Measurements from ENCODE around the gene TAGLN.

- TF ChIP-seq ISL1 (CRISPR knock-in tag; IDR thresholded peaks at IDR 0.05): no peak
- TF ChIP-seq RARB (CRISPR knock-in tag; IDR thresholded peaks at IDR 0.05): no peak
- no peak for TF ChIP-seq ZNF8 (CRISPR knock-in tag; IDR thresholded peaks at IDR 0.05)
- TF ChIP-seq ARNTL (CRISPR knock-in tag; IDR thresholded peaks at IDR 0.05; ENCODE audit: borderline replicate concordance, low read depth): no peak
- no peak for TF ChIP-seq ZC3H10 (CRISPR knock-in tag; IDR thresholded peaks at IDR 0.05)
- TF ChIP-seq ZFP30 (CRISPR knock-in tag; IDR thresholded peaks at IDR 0.05): no peak
- no peak for TF ChIP-seq SNAI2 (CRISPR knock-in tag; IDR thresholded peaks at IDR 0.05)
- TF ChIP-seq, protein P1, sequence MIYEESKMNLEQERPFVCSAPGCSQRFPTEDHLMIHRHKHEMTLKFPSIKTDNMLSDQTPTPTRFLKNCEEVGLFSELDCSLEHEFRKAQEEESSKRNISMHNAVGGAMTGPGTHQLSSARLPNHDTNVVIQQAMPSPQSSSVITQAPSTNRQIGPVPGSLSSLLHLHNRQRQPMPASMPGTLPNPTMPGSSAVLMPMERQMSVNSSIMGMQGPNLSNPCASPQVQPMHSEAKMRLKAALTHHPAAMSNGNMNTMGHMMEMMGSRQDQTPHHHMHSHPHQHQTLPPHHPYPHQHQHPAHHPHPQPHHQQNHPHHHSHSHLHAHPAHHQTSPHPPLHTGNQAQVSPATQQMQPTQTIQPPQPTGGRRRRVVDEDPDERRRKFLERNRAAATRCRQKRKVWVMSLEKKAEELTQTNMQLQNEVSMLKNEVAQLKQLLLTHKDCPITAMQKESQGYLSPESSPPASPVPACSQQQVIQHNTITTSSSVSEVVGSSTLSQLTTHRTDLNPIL (CRISPR knock-in tag; IDR thresholded peaks at IDR 0.05; ENCODE audit: low read depth): no peak
- TF ChIP-seq TSHZ2 (CRISPR knock-in tag; IDR thresholded peaks at IDR 0.05): no peak
- TF ChIP-seq CSDC2 (CRISPR knock-in tag; IDR thresholded peaks at IDR 0.05): no peak
Measured at GRCh38 chr11:117225553-117226170, 26.5 kb downstream of the TAGLN start.
